Naive B cell (primary cell): ENCODE data around the gene CEACAM5. TPM values are rescaled to one million over a fixed set of nuclear protein-coding genes. Genes with fewer than 3 reads are reported as not detected.
"Not testable (repeated sequence)": the region's sequence is repeated elsewhere in the genome, so short reads cannot be mapped to it uniquely, and the experiment has no call there.

Experiments
- ATAC-seq, 2 donors: fragments of 150-1000 bp; cut with Tn5 transposase; 2 replicates each; pipeline ENCODE4 v1.10.0; 2021; ENCODE audit warnings: low read depth in 2 of 2, mild to moderate bottlenecking in 2 of 2, moderate library complexity in 2 of 2
- DNase-seq: peaks from one replicate; pipeline ENCODE4 v3.0.0; 2022
- H3K27ac Mint-ChIP-seq, 6 donors: one replicate each; pipeline ENCODE4 v1.8.0; 2020 to 2022; ENCODE audit warnings: mild to moderate bottlenecking in 6 of 6, mixed read lengths in 6 of 6, moderate library complexity in 5 of 6, inconsistent platforms in 2 of 6
- H3K27me3 Mint-ChIP-seq, 3 donors: one replicate each; pipeline ENCODE4 v1.8.0; 2021 to 2022; ENCODE audit warnings: mixed read lengths in 3 of 3, mild to moderate bottlenecking in 1 of 3
- H3K36me3 Mint-ChIP-seq, 2 donors: one replicate each; pipeline ENCODE4 v1.8.0; 2020 to 2022; ENCODE audit warnings: mixed read lengths in 2 of 2, inconsistent platforms in 1 of 2, mild to moderate bottlenecking in 1 of 2
- H3K4me1 Mint-ChIP-seq, 3 donors: one replicate each; pipeline ENCODE4 v1.8.0; 2020 to 2022; ENCODE audit warnings: mixed read lengths in 3 of 3, inconsistent platforms in 1 of 3, mild to moderate bottlenecking in 1 of 3, moderate library complexity in 1 of 3
- H3K4me3 Mint-ChIP-seq, 8 donors: one replicate each; pipeline ENCODE4 v1.8.0; 2020 to 2022; ENCODE audit warnings: mild to moderate bottlenecking in 8 of 8, mixed read lengths in 8 of 8, moderate library complexity in 8 of 8, inconsistent platforms in 2 of 8
- H3K9me3 Mint-ChIP-seq, 7 donors: one replicate each; pipeline ENCODE4 v1.8.0; 2020 to 2022; ENCODE audit warnings: mixed read lengths in 7 of 7, mild to moderate bottlenecking in 5 of 7, inconsistent platforms in 2 of 7, moderate library complexity in 1 of 7
- polyA plus RNA-seq, 6 donors: library from polyadenylated mRNA; unstranded; fragments of 300-500 nt; fragmentation: Illumina TruSeq; gene quantifications; one replicate each; pipeline ENCODE4 v1.2.3, GENCODE V29; 2021; ENCODE audit warnings: low read depth in 6 of 6

The CEACAM5 gene
- polyA plus RNA-seq, 6 donors from 2014 or later = not detected

DNA sequence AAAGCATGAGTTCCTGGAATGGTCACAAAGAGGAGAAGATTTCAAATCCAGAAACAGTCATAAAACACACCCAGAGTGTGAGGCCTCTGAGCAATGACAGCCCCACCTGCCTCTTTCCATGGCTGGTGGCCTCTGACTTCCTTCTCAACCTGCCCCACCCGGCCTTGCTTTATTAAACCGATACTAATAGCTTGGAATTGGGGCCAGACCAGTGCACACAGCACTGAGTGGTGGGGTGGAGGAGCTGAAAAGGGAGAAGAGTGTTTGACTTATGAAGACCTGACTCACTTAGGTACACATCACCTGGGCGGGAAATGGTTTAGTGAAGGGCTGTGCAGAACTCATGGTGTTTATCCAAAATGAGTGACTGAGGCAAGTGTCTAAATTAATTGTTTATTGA lies 26.2 kb downstream of the CEACAM5 start:
- Mint-ChIP-seq H3K36me3 (no peaks in the 10 kb centered on the region), H3K27ac (peak overlapping the region in 1 of 6 donors; percentile 30), H3K4me3 (no peak overlapping the region), H3K27me3 (peaks cover 35 to 48% (median 46%) of the 10 kb centered on the region in 3 donors), H3K9me3 (no peaks in the 10 kb centered on the region), H3K4me1 (no peaks in the 10 kb centered on the region)
- DNase-seq = no peak
- no peak for ATAC-seq

- no peak for ATAC-seq
- Mint-ChIP-seq H3K27me3 (peaks cover 35 to 48% (median 46%) of the 10 kb centered on the region in 3 donors), H3K36me3 (no peaks in the 10 kb centered on the region)
Observed at GRCh38 chr19:41735071-41735600, 26.7 kb downstream of the CEACAM5 start.

GRCh38 chr19:41739361-41739760 lies 30.9 kb downstream of the CEACAM5 start:
- H3K27me3 Mint-ChIP-seq = peaks cover 18 to 23% (median 19%) of the 10 kb centered on the region in 3 donors
- H3K9me3 Mint-ChIP-seq = no peaks in the 10 kb centered on the region
- no peak overlapping the region for H3K27ac Mint-ChIP-seq
- H3K36me3 Mint-ChIP-seq = no peaks in the 10 kb centered on the region
- H3K4me3 Mint-ChIP-seq = no peak overlapping the region
- H3K4me1 Mint-ChIP-seq = peaks cover 0 to 6% (median 4%) of the 10 kb centered on the region in 3 donors
- DNase-seq = no peak
- ATAC-seq = no peak

More at GRCh38 chr19:41735071-41735600, 26.7 kb downstream of the CEACAM5 start:
- H3K4me1 Mint-ChIP-seq = no peaks in the 10 kb centered on the region
- no peak overlapping the region for H3K4me3 Mint-ChIP-seq
- no peak for DNase-seq
- H3K9me3 Mint-ChIP-seq = no peaks in the 10 kb centered on the region
- no peak overlapping the region for H3K27ac Mint-ChIP-seq

DNA sequence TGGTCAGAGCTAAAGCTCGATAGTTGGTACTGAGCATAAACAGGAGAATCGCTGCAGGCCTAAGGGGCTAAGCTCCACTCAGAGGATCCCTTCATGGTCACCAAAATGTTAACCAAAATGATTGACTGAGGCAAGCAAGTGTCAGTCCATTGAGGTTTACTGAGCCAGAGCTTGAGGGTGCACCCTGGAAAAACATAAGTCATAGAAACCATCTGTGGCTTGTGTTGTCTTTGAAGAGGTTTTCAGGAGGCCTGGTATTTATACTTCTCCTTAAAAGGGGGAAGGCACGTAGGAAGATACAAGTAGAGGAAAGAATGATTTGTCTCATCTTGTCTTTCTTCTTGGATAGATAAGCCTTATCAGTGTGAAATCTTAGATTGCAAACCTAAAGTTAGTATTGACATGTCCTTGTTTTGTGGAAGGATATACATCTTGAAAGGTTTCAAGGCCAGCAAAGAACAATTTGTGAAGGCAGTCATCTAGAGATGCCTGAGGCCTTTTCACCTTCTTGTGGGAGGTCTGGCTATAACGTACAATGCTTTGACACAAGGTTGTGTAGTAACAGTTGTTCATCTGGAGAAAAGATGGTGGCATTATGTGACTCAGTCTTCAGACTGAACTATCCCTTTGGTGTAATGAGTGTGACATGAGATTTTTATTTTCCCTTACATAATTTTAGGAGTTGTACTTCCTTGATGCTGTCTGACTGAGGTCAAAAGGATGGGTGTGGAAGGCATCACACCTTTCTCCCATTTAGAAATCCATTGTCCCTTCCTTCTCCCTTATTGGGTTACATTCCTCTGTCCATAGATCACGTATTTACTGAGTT lies 32.2 kb downstream of the CEACAM5 start:
- H3K4me1 Mint-ChIP-seq = peaks cover 9 to 18% (median 14%) of the 10 kb centered on the region in 3 donors
- no peak for DNase-seq
- H3K9me3 Mint-ChIP-seq = no peaks in the 10 kb centered on the region
- ATAC-seq = no peak
- no peak overlapping the region for H3K4me3 Mint-ChIP-seq
- H3K27ac Mint-ChIP-seq = no peak overlapping the region
- H3K27me3 Mint-ChIP-seq = peaks cover 18 to 24% (median 22%) of the 10 kb centered on the region in 3 donors
- no peaks in the 10 kb centered on the region for H3K36me3 Mint-ChIP-seq

- no peak for ATAC-seq
- DNase-seq = no peak
- H3K4me3 Mint-ChIP-seq = no peak overlapping the region
- no peaks in the 10 kb centered on the region for H3K9me3 Mint-ChIP-seq
- H3K27me3 Mint-ChIP-seq = peaks cover 19 to 27% (median 24%) of the 10 kb centered on the region in 3 donors
- H3K36me3 Mint-ChIP-seq = no peaks in the 10 kb centered on the region
- no peak overlapping the region for H3K27ac Mint-ChIP-seq
- peaks cover 13 to 23% (median 20%) of the 10 kb centered on the region in 3 donors for H3K4me1 Mint-ChIP-seq
Observed at GRCh38 chr19:41741244-41741554, 32.8 kb downstream of the CEACAM5 start.

DNA sequence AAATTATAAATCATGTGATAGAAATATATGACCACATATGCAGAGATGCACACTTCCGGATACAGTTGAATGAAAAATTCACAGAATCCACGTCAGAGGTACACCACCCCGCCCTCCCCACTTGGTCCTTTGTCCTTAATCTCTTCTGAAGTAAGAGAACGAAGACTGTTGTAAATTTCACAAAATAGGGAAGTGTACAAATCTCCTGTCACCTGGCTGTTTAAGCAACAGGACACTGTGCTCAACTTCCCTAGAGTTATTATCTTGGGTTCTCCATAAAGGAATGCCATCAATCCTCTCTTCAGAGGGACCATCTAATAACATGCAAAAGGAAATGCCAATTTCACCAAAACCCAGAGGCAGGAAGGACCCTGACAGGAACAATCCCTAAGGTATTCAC lies 36.4 kb downstream of the CEACAM5 start:
- Mint-ChIP-seq H3K4me1 (peaks cover 16 to 28% (median 26%) of the 10 kb centered on the region in 3 donors), H3K27ac (peak overlapping the region in 3 of 6 donors; percentile 3 to 47 (median 7)), H3K9me3 (no peaks in the 10 kb centered on the region), H3K27me3 (peaks cover 36 to 52% (median 46%) of the 10 kb centered on the region in 3 donors), H3K4me3 (peak overlapping the region in 1 of 8 donors; percentile 59), H3K36me3 (no peaks in the 10 kb centered on the region)
- peak; percentile 72 to 86 for ATAC-seq
- DNase-seq = peak; percentile 32

DNA sequence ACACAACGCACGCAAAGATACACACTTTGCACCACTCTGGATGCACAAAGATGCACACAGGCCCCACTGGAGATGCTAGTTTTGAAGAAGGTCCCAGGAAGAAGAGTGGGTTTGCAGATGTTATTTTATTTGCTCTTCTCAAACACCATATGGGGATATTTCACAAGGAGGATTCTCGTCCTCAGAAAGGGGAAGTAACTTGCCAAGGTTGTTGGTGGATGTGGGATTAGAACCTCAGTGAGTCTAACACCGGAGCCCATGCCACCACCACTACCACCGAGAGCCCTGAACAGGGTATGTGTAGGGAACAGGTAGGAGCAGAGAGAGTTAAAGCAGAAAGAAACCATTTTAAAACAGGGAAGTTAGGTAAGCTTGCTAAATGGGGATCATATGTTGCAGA lies 37.3 kb downstream of the CEACAM5 start:
- H3K27ac Mint-ChIP-seq = no peak overlapping the region
- H3K36me3 Mint-ChIP-seq = no peaks in the 10 kb centered on the region
- no peak for DNase-seq
- peaks cover 36 to 57% (median 49%) of the 10 kb centered on the region in 3 donors for H3K27me3 Mint-ChIP-seq
- peaks cover 16 to 28% (median 26%) of the 10 kb centered on the region in 3 donors for H3K4me1 Mint-ChIP-seq
- no peak for ATAC-seq
- H3K9me3 Mint-ChIP-seq = no peaks in the 10 kb centered on the region
- H3K4me3 Mint-ChIP-seq = no peak overlapping the region

DNA sequence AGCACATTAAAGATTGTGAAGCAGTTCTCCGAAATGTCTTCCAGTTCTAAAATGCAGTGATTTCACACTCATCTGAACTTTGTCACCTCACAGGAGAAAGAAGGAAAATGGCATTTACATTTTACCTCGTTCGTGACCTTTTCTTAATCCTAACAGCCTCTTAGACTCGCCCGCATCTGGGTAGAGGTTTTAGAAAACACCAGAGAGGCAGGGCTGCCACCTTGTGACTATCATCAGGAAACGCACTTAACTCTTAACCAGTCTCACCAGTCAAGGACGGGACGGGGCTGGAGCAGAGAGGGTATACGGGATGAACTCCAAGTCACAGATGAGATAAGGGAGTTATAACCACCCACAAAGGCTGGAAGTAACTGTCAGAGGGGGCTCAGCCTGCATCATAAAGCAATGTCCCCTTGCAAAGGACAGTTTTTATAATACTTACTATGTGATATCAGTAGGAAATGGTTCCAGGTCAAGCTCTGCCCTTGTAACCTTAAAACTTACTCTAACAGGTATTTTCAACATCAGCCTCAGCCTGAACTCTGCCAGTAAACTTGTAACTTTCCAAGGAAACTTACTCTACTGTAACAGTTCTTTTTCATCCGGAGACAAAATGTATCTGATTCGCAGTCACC lies 38.3 kb downstream of the CEACAM5 start:
- H3K4me3 Mint-ChIP-seq = peak overlapping the region in 1 of 8 donors; percentile 6
- DNase-seq (no peak), ATAC-seq (peak; percentile 56 to 58)
- H3K9me3 Mint-ChIP-seq = no peaks in the 10 kb centered on the region
- peaks cover 36 to 55% (median 53%) of the 10 kb centered on the region in 3 donors for H3K27me3 Mint-ChIP-seq
- H3K27ac Mint-ChIP-seq = no peak overlapping the region
- peaks cover 16 to 31% (median 26%) of the 10 kb centered on the region in 3 donors for H3K4me1 Mint-ChIP-seq
- no peaks in the 10 kb centered on the region for H3K36me3 Mint-ChIP-seq

DNA sequence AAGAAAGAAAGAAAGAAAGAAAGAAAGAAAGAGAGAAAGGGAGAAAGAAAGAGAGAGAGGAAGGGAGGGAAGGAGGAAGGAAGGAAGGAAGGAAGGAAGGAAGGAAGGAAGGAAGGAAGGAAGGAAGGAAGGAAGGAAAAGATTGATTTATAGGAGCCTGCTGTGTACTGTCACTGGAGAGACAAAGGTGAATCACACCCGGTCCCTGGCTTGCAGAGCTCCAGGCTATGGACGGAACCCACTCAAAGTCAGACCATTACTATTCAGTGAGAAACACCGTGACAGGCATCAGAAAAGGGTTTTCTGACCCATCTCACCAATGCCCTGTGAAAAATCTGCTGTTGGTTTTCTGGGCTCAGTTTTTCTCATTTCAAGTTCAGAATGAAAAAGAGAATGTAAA lies 39.6 kb downstream of the CEACAM5 start:
- H3K27me3 Mint-ChIP-seq = peaks cover 36 to 66% (median 53%) of the 10 kb centered on the region in 3 donors
- no peak overlapping the region for H3K4me3 Mint-ChIP-seq
- ATAC-seq = no peak
- no peaks in the 10 kb centered on the region for H3K9me3 Mint-ChIP-seq
- H3K4me1 Mint-ChIP-seq = peaks cover 16 to 31% (median 26%) of the 10 kb centered on the region in 3 donors
- no peak for DNase-seq
- no peak overlapping the region for H3K27ac Mint-ChIP-seq
- H3K36me3 Mint-ChIP-seq = no peaks in the 10 kb centered on the region

DNA sequence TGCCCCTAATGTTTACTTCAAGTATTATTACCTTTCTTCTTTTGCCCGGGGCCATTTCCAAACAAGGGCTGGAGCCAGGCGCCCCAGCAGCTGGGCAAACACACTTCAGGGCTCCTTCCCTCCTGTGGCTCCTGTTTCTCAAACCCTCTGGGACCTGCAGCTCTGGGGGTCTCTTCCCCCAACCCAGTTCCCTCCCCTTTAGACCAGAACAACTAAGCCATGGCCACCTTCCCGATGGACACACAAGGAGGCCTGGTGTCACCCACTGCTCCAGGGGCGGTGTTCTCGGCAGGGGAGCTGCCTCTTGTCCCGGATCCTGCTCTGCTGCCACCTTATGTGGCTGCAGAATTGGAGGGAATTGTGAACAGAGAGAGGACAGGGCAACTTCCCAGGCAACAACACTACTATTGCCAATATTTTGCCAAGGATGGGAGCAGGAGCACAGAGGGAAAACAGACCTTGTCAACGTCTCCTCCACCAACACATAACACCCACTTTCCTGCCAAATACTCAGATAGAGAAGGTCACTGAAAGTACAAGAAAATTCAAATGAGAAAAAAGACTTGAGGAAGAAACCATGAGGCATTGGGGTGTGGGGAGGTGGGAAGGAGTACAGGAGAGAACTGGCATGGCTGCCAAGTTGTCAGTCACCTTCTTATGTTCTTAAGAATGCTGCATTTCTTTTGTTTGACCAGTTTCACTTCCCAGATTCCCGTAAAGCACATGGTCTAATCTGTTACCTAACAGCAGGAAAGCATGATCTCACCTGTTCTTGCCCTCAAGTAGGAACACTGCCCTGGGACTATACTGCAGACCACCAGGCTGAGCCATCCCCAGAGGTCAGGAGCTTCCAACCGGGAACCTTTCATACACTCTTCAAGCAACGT lies 42.1 kb downstream of the CEACAM5 start:
- ATAC-seq, H3K9me3 Mint-ChIP-seq, H3K4me3 Mint-ChIP-seq, H3K27ac Mint-ChIP-seq, H3K36me3 Mint-ChIP-seq, DNase-seq: not testable (repeated sequence)
- H3K4me1 Mint-ChIP-seq = peaks cover 12 to 20% (median 18%) of the 10 kb centered on the region in 3 donors
- H3K27me3 Mint-ChIP-seq = peaks cover 28 to 62% (median 46%) of the 10 kb centered on the region in 3 donors

DNA sequence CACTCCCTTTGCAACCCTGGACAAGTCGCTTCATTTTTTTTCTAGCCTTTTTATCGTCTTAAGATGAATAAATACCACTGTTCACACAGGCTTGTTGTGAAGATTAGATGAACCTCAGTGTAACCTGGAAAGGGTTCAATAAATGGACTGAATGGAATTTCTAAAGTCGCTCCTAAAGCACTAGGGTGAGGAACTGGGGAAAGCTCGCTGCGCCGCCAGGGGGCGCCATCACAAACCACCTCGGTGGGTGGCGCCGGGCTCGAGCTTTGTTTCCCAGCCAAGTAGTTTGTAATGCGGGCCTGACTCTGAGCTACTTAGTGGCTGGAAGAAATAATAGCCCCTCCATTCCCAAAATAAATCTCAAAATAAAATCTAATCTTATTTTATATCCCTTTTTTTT lies 44.7 kb downstream of the CEACAM5 start:
- Mint-ChIP-seq H3K27me3 (peaks cover 11 to 42% (median 20%) of the 10 kb centered on the region in 3 donors), H3K36me3 (no peaks in the 10 kb centered on the region), H3K4me3 (no peak overlapping the region), H3K27ac (no peak overlapping the region), H3K4me1 (peaks cover 4 to 9% (median 6%) of the 10 kb centered on the region in 3 donors), H3K9me3 (no peaks in the 10 kb centered on the region)
- ATAC-seq (peak; percentile 71 to 83), DNase-seq (peak; percentile 58)

GRCh38 chr19:41753936-41754529 lies 45.6 kb downstream of the CEACAM5 start:
- Mint-ChIP-seq H3K9me3 (no peaks in the 10 kb centered on the region), H3K36me3 (no peaks in the 10 kb centered on the region), H3K27me3 (peaks cover 4 to 35% (median 12%) of the 10 kb centered on the region in 3 donors), H3K4me1 (peaks cover 4 to 9% (median 6%) of the 10 kb centered on the region in 3 donors), H3K27ac (no peak overlapping the region), H3K4me3 (no peak overlapping the region)
- DNase-seq = peak; percentile 56
- peak; percentile 90 for ATAC-seq
